Suprapubic skin (tissue), 3 donors: ENCODE results near the gene ANTXR1.

Experiments
- CTCF ChIP-seq, 2 donors: fragments of 200-600 bp in 1 of 2; fragments of 450-650 bp in 1 of 2; sonication (generic) in 1 of 2; IDR thresholded peaks; one replicate each; pipeline ENCODE4 v1.5.1; 2016 to 2019; ENCODE audit warnings: antibody characterized with exemption in 2 of 2, mild to moderate bottlenecking in 1 of 2, moderate library complexity in 1 of 2
- EP300 ChIP-seq: sonication (generic); formaldehyde crosslinking; IDR thresholded peaks from one replicate; pipeline ENCODE4 v1.6.1; 2017; ENCODE audit warnings: antibody characterized with exemption
- POLR2A ChIP-seq, 2 donors: fragments of 450-650 bp; IDR thresholded peaks; one replicate each; pipeline ENCODE4 v1.6.1; 2017; ENCODE audit warnings: antibody characterized with exemption in 2 of 2, mild to moderate bottlenecking in 2 of 2, moderate library complexity in 2 of 2

- TF ChIP-seq CTCF (IDR thresholded peaks at IDR 0.05) (no peak), POLR2A (IDR thresholded peaks at IDR 0.05) (no peak), EP300 (no peak)
These were observed 274.6 kb downstream of the ANTXR1 start for GRCh38 chr2:69287544-69287943.
